ENCODE data around the gene ZNF654. TPM values are rescaled to one million over a fixed set of nuclear protein-coding genes. Genes with fewer than 3 reads are reported as not detected.
A peak's percentile ranks its signal among the peaks of the same experiment; 100 is the strongest.

ZNF654 gene
- total and polyA plus RNA-seq, 9 of the 15 experiments (the other 6 are each of a cell fraction or from before 2014, with no cell fraction given), result 2.4 to 8.6 (median 5.1) TPM

DNA sequence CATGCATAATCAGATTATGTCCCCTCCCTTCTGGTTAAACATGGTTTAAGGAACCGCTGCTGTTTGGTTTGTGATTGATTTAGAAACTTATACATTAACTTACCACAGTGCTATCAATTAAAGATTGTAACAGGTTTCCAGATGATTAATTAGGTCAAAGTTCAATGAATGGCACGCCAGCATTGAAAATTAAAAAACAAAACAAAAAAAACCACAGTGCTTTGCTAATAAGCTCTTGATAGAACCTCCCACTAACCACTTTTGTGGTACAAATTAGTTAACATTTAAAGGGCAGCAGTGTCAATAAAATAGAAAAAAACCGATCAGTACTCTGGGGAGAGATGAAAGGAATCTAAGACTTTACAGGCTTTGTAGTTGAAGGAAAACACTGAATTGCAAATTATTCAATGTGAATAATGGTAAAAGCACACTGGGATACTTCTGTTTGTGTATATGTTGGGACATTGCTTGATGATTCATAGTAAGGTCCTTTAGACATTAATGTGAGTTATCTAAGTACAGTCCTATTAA, 83.1 kb downstream of the ZNF654 start:
- Histone ChIP-seq H3K9me1 (ENCODE audit: control insufficient read depth, insufficient read depth, low read length) (no peaks in the 10 kb centered on the region), H3K36me3 (ENCODE audit: control insufficient read depth, insufficient read depth, low read length) (peaks cover 53% of the 10 kb centered on the region; the same call in 2 of the 3 replicates), H2AFZ (ENCODE audit: low read depth, low read length) (no peak overlapping the region), H3K9me3 (replicated peaks; ENCODE audit: control insufficient read depth, insufficient read depth, low read depth, low read length) (no peaks in the 10 kb centered on the region), H4K20me1 (replicated peaks; ENCODE audit: control insufficient read depth, insufficient read depth, low read length) (no peaks in the 10 kb centered on the region), H3K9ac (ENCODE audit: insufficient read depth in 1 of 2, low read depth in 2 of 2, low read length in 2 of 2) (no peak overlapping the region), H3K27me3 (ENCODE audit: control insufficient read depth in 2 of 2, insufficient read depth in 2 of 2, low read length in 2 of 2) (no peaks in the 10 kb centered on the region), H3K4me1 (replicated peaks in 1 of 2; ENCODE audit: control insufficient read depth in 2 of 2, insufficient read depth in 2 of 2, low read length in 2 of 2) (peaks cover 3 to 4% of the 10 kb centered on the region in 2 experiments; a peak in 1 of 5 replicates), H3K27ac (ENCODE audit: extremely low read depth, low read depth, low read length) (no peak overlapping the region), H3K4me2 (ENCODE audit: insufficient read depth, low read length) (no peak overlapping the region), H3K4me3 (no peak overlapping the region), H3K79me2 (ENCODE audit: control insufficient read depth, insufficient read depth, low read length) (peaks cover 13% of the 10 kb centered on the region)
- intact Hi-C loops (cut with micrococcal nuclease), result loop anchor here (10.0 kb wide), 1 partner anchor 347 kb away; the partner anchor contains the start of gene HTR1F
- no TSS peak for BruUV-seq (replicated peaks)
- no peak for ATAC-seq
- in situ Hi-C loops (cut with MboI), result no loop called here
- no peak for TF ChIP-seq SRSF7 (optimal IDR thresholded peaks at IDR 0.05; ENCODE audit: low read depth, low read length)
- TF ChIP-seq, protein P1, sequence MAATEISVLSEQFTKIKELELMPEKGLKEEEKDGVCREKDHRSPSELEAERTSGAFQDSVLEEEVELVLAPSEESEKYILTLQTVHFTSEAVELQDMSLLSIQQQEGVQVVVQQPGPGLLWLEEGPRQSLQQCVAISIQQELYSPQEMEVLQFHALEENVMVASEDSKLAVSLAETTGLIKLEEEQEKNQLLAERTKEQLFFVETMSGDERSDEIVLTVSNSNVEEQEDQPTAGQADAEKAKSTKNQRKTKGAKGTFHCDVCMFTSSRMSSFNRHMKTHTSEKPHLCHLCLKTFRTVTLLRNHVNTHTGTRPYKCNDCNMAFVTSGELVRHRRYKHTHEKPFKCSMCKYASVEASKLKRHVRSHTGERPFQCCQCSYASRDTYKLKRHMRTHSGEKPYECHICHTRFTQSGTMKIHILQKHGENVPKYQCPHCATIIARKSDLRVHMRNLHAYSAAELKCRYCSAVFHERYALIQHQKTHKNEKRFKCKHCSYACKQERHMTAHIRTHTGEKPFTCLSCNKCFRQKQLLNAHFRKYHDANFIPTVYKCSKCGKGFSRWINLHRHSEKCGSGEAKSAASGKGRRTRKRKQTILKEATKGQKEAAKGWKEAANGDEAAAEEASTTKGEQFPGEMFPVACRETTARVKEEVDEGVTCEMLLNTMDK (IDR thresholded peaks at IDR 0.05; ENCODE audit: borderline replicate concordance, insufficient read depth, low read depth, low read length, poor library complexity, severe bottlenecking), result no peak
- peak; percentile 37 for FAIRE-seq
- POLR2A ChIA-PET, result no interaction called here
- DNase-seq (ENCODE audit: extremely low read depth in 1 of 4, low spot score in 3 of 4), result no peak
- 91% methylated on average over 3 of the region's 3 CpGs for WGBS (ENCODE audit: insufficient coverage, low coverage, missing lambda C conversion rate)
- CTCF ChIA-PET (ENCODE audit: low intra/inter-chr PET ratio), result no interaction called here

Data from K562 (cell line).